Muscle of back (tissue), 11 donors: ENCODE measurements around the gene NATD1. TPM values are rescaled to one million over a fixed set of nuclear protein-coding genes. Genes with fewer than 3 reads are reported as not detected.
"Not testable (repeated sequence)": the region's sequence is repeated elsewhere in the genome, so short reads cannot be mapped to it uniquely, and the experiment has no call there.

ENCODE experiments used
- DNase-seq, 3 donors: peaks; one replicate each; pipeline versions ENCODE4 v3.0.0 to v3.0.0-alpha.2; 2013
- polyA plus RNA-seq, 10 donors: library from polyadenylated mRNA; unstranded; fragments of 120-200 nt; gene quantifications; one replicate each; pipeline ENCODE4 v1.2.1, GENCODE V29; 2013; ENCODE audit not compliant: insufficient read length in 10 of 10

The NATD1 gene
- polyA plus RNA-seq, 10 donors = 9.8 to 18.1 (median 15.1) TPM

DNA sequence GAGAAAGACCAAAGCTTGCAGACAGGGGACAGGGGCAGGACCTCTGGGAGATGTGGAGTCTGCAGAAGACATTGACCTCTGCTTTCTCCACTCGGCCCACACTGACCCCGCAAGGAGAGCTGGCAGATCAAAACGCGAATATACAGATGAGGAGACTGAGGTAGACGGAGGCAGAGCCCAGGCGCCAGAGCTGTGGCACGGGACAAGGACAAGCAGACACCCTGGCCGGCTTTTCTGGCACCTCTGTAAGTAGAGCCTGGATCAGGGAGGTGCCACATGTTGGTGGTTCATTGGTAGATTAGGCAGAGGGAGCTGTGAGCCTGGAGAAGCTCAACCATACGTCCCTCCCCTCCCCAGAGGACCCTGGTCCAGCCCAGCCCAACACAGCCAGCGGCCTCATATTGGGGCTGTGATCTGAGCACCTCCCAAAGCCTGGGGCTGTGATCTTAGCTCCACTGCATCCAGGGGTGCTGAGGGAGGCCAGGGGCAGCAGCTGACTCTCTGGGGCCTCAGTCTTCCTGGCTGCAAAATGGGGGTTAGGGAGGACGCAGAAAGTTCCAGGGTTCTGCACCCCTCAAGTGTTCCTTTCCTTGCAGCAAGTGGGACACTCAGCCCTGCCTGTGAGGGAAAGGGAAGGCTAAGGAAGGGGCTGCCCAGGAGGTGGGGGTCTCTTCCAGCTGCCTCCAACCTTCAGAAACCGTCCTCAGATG lies 4.0 kb downstream of the NATD1 start:
- DNase-seq = no peak

DNA sequence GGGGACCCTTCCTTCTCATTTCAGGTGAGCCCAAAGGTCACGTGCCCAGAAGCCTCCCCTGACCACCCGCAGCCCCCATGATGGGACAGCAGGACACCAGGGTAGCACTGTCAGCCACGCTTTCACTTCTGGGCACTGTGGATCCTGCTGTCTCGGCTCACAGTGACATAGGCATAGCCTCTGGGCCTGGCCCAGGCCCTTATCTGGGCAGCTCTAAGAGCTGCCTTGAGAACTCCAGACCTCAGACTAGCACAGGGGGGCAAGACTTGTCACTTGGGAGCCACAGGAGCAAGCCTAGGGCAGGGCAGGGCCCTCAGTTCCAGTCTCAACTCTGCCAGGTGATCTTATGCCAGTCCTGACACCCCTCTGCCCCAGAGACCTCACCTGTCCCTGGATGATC lies 4.7 kb downstream of the NATD1 start:
- DNase-seq = no peak

GRCh38 chr17:21247552-21248258 lies 5.5 kb downstream of the NATD1 start:
- no peak for DNase-seq

GRCh38 chr17:21246698-21247097 lies 6.5 kb downstream of the NATD1 start:
- no peak for DNase-seq

DNA sequence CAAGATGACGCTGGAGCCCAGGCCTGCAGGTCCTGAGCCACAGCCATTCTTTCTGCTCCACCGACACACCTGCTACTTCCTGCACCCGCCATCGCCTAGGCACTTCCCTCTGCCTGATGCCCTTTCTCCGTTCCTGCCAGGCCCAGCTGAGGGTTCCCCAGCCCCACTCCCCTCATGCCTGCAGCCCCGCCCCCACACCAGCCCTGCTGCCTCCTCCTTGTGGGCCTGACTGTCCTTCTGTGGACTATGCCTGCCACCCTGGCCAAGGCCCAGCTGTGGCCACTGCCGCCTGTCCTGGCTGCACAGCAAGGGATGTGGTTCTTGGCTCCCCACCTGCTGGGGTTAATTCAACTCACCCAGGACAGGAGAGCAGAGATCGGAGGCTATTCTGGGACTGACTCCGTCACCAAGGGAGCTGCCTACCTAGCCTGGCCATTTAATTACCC lies 7.5 kb downstream of the NATD1 start:
- no peak for DNase-seq

GRCh38 chr17:21243516-21244303 lies 9.5 kb downstream of the NATD1 start:
- DNase-seq = no peak

GRCh38 chr17:21242780-21243515 lies 10.3 kb downstream of the NATD1 start:
- no peak for DNase-seq

GRCh38 chr17:21242026-21242697 lies 11.0 kb downstream of the NATD1 start:
- peak in 1 of 3 donors; percentile 41 for DNase-seq

GRCh38 chr17:21241564-21241963 lies 11.6 kb downstream of the NATD1 start:
- no peak for DNase-seq

DNA sequence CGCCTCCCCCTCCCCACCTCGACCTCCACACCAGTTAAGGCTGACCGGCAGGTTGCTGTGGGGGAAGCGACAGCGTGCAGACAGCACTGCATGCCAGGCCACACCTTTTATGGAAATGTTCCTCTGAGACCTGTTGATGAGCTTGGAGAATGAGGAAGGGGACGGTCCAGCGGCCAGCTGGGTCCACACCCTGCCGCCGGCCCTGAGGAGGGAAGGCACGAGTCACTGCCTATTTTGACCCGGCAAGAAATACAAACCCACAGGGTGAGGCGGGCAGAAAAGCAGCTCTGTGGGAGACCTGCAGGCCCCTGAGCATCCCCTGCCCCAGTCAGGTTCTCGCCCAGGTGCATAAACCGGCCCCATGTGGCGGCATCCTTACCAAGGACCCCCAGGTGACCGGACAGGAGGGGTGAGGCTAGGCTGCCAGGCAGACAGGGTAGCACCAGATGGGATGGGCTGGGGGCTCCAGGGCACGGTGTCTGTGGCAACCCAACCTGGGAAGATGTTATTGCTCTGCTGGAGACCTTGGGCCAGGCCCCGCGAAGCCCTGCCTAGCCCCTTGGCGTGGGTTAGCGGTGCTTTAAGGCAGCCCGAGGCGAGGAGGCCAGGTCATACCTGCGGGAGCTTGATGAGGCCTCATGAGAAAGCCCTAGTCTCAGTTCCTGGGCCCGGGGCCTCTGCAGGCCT lies 12.7 kb downstream of the NATD1 start:
- no peak for DNase-seq

GRCh38 chr17:21239680-21240368 lies 13.4 kb downstream of the NATD1 start:
- DNase-seq = no peak

DNA sequence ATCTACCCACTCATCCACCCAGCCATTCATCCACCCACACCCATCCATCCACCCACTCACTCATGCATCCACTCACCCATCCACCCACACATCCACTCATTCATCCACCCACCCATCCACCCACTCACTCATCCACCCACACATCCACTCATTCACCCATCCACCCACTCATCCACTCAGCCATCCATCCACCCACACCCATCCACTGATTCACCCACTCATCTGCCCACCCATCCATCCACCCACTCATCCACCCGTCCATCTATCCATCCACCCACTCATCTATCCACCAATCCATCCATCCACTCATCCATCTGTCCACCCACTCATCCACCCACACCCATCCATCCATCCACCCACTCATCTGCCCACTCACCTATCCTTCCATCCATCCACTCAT lies 17.3 kb downstream of the NATD1 start:
- no peak for DNase-seq

DNA sequence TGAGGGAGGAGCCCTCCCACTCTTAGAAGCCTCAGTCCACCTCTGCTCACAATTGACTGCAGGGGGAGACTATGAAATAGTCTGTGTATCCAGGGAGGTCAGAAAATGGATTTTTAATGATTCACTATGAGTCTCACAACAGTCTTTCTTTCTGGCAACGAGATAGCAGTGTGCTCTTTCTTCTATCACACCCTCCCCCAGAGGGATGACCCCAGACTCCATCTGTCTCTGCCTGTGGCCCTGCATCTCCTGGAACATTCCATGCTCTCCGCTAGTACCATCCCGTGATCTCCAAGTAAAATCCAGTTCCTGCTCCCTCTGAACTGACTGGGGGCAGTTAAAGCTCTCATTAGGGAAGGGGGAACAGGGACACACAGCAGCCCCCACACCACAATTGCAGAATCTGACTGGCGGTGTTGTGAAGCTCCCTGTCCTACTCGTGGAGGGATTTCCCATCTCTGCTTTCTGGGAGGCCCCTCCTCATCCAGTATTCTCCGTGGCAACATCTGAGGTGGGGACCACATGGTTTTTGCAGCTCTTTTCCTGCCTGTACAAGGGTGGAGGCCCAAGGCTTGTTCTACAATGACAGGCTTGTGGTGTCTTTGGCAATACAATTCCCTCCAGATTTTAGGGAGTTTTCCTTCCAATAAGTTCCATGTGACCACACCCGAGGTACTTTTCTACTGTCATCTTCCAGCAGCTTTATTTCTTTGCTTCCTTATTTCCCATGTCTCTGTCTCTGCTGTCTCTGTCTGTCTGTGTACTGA lies 19.4 kb downstream of the NATD1 start:
- DNase-seq = peak in 1 of 3 donors; percentile 55

GRCh38 chr17:21232033-21232749 lies 21.0 kb downstream of the NATD1 start:
- DNase-seq = no peak

DNA sequence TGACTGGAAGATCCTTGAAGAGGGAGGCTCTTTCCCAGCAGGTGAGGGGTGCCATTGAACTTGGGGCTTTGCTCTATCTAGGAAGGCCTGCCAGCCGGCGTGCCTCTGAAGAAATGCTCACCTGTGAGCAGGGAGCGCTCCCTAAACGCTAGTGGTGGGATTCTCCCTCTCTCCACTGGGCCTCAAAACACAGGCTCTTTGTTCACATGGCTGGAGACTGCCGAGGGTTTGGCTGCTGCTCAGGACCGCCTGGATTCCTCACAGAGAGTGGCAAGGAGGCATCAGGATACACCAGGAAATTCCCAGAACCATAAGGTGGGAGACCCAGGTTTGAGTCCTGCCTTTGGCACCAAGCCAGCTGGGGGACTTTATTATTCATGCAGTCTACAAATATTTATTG lies 21.7 kb downstream of the NATD1 start:
- no peak for DNase-seq

- DNase-seq = no peak
These were observed 24.4 kb downstream of the NATD1 start for GRCh38 chr17:21228845-21229244.

DNA sequence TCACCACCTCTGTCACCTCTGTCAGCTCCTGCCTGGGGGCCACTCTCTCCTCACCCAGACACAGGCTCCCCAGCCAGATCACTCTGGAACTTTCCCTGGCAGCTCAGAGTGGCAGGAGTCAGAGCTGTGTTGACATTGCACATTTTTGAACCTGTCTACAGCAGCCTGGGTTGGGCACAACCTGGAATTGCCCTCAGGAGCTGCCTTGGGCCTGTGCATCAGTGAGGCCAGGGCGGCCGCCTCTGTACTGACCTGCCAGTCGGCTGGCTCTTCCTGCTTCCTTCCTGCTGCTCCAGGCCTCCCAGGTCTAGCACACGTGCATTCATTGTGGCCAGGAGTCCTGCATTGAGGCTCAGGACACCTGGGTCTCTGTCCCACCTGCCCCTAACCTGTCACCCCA lies 25.1 kb downstream of the NATD1 start:
- DNase-seq = no peak

DNA sequence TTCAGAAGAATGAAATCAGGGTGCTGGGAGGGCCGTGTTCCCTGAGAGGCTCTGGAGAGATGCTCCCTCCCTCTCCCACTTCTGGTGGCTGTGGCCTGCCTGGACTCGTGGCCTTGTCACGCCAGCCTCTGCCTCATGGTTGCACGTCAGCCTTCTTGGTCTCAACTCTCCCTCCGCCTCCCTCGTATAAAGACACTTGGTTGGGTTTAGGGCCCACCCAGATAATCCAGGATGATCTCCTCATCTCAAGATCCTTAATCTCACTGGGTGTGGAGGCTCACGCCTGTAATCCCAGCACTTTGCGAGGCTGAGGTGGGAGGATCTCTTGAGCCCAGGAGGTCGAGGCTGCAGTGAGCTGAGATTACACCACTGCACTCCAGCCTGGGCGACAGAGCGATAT lies 25.9 kb downstream of the NATD1 start:
- not testable (repeated sequence) for DNase-seq

- no peak for DNase-seq
These were observed 30.1 kb downstream of the NATD1 start for GRCh38 chr17:21223086-21223485.
